HG02678 (cell line): ENCODE results near the gene SERINC5.
"Not testable (repeated sequence)": the region's sequence is repeated elsewhere in the genome, so short reads cannot be mapped to it uniquely, and the experiment has no call there.

ENCODE experiments used
- ATAC-seq: cut with Tn5 transposase; IDR thresholded peaks from one replicate; pipeline ENCODE4 v1.9.1; 2021; ENCODE audit warnings: mild to moderate bottlenecking, moderate library complexity; ENCODE audit not compliant: unreplicated experiment

The SERINC5 gene

GRCh38 chr5:80204808-80205614 lies 50.8 kb downstream of the SERINC5 start:
- ATAC-seq = no peak

GRCh38 chr5:80201763-80202162 lies 54.1 kb downstream of the SERINC5 start:
- not testable (repeated sequence) for ATAC-seq

GRCh38 chr5:80198920-80199319 lies 56.9 kb downstream of the SERINC5 start:
- no peak for ATAC-seq

- no peak for ATAC-seq
Measured at GRCh38 chr5:80198399-80198798, 57.4 kb downstream of the SERINC5 start.

GRCh38 chr5:80195837-80196400 lies 59.9 kb downstream of the SERINC5 start:
- ATAC-seq = no peak

GRCh38 chr5:80194468-80194867 lies 61.4 kb downstream of the SERINC5 start:
- ATAC-seq = no peak

GRCh38 chr5:80193401-80193800 lies 62.4 kb downstream of the SERINC5 start:
- ATAC-seq = no peak

GRCh38 chr5:80192507-80193241 lies 63.2 kb downstream of the SERINC5 start:
- no peak for ATAC-seq

GRCh38 chr5:80191991-80192398 lies 63.9 kb downstream of the SERINC5 start:
- no peak for ATAC-seq

GRCh38 chr5:80191397-80191796 lies 64.5 kb downstream of the SERINC5 start:
- no peak for ATAC-seq

- no peak for ATAC-seq
Measured at GRCh38 chr5:80190960-80191359, 64.9 kb downstream of the SERINC5 start.

- no peak for ATAC-seq
Measured at GRCh38 chr5:80189701-80190100, 66.1 kb downstream of the SERINC5 start.

GRCh38 chr5:80189201-80189600 lies 66.6 kb downstream of the SERINC5 start:
- no peak for ATAC-seq

- ATAC-seq = no peak
Measured at GRCh38 chr5:80187421-80188090, 68.3 kb downstream of the SERINC5 start.

- not testable (repeated sequence) for ATAC-seq
Measured at GRCh38 chr5:80185535-80185934, 70.3 kb downstream of the SERINC5 start.

- no peak for ATAC-seq
Measured at GRCh38 chr5:80185095-80185494, 70.8 kb downstream of the SERINC5 start.

GRCh38 chr5:80184235-80185023 lies 71.4 kb downstream of the SERINC5 start:
- no peak for ATAC-seq

- not testable (repeated sequence) for ATAC-seq
Measured at GRCh38 chr5:80183728-80184234, 72.1 kb downstream of the SERINC5 start.

GRCh38 chr5:80182809-80183580 lies 72.9 kb downstream of the SERINC5 start:
- no peak for ATAC-seq
